Measurements from ENCODE around the gene TAGAP. TPM values are rescaled to one million over a fixed set of nuclear protein-coding genes. Genes with fewer than 3 reads are reported as not detected.

TAGAP gene
- total and polyA plus RNA-seq, 10 of the 15 experiments (the other 5 are each of a cell fraction or from before 2014, with no cell fraction given) = 5.3 to 27.4 (median 18.9) TPM

- 97% methylated on average over 17 of the region's 17 CpGs for WGBS (ENCODE audit: insufficient coverage, insufficient replicate concordance, low lambda C conversion rate, missing lambda C conversion rate)
- H3K9me3 ChIP-seq (replicated peaks; ENCODE audit: control insufficient read depth, insufficient read depth, low read length) = no peaks in the 10 kb centered on the region
- no peak overlapping the region for H3K9ac ChIP-seq (ENCODE audit: control insufficient read depth, insufficient read depth, low read length)
- H3K36me3 ChIP-seq (ENCODE audit: control insufficient read depth in 2 of 2, insufficient read depth in 2 of 2, low read length in 1 of 2) = peaks cover 5 to 17% of the 10 kb centered on the region in 2 experiments; a peak in 3 of 4 replicates
- no peak overlapping the region for H3K4me2 ChIP-seq (ENCODE audit: control insufficient read depth, insufficient read depth)
- in situ Hi-C loops (cut with MboI) = no loop called here
- H4K20me1 ChIP-seq (ENCODE audit: control insufficient read depth, insufficient read depth) = no peaks in the 10 kb centered on the region
- DNase-seq (ENCODE audit: low read depth, low spot score) = no peak
- ChIA-PET CTCF (interaction anchor here (1.0 to 16.7 kb wide), 5 partner anchors 14 to 89 kb away, joined by 3 to 481 read pairs (median 4); no protein-coding TSS in a partner anchor), POLR2A (interaction anchor here (0.5 to 1.3 kb wide), 2 partner anchors 25 to 57 kb away, joined by 3 to 7 read pairs; no protein-coding TSS in a partner anchor), SMC1A (ENCODE audit: uncharacterized antibody, unreplicated experiment) (interaction anchor here (1.2 to 14.9 kb wide), 3 partner anchors 13 to 69 kb away, joined by 4 to 194 read pairs (median 6); no protein-coding TSS in a partner anchor), RAD21 (ENCODE audit: unreplicated experiment) (interaction anchor here (1.4 kb wide), 1 partner anchor 27 kb away, joined by 3 read pairs; no protein-coding TSS in a partner anchor)
- no TSS peak for BruUV-seq (replicated peaks)
- no peaks in the 10 kb centered on the region for H3K79me2 ChIP-seq (ENCODE audit: control insufficient read depth, insufficient read depth, low read length)
- H2AFZ ChIP-seq (ENCODE audit: control insufficient read depth, low read depth, low read length) = no peak overlapping the region
- intact Hi-C loops (cut with micrococcal nuclease; ENCODE audit: unreplicated experiment) = no loop called here
- H3K4me3 ChIP-seq = no peak overlapping the region
- no peak for ATAC-seq
- H3K27ac ChIP-seq (ENCODE audit: control insufficient read depth, insufficient read depth) = no peak overlapping the region
- H3K4me1 ChIP-seq (ENCODE audit: control insufficient read depth, insufficient read depth, low read length) = peaks cover 25% of the 10 kb centered on the region
- no peak for FAIRE-seq
- no peaks in the 10 kb centered on the region for H3K27me3 ChIP-seq (replicated peaks in 1 of 2; ENCODE audit: control insufficient read depth in 2 of 2, insufficient read depth in 2 of 2, low read length in 1 of 2)
- TF ChIP-seq SRF (IDR thresholded peaks at IDR 0.05; ENCODE audit: low read depth in 2 of 2, low read length in 2 of 2) = no peak
- no peak for TF ChIP-seq HCFC1 (IDR thresholded peaks at IDR 0.05; ENCODE audit: low read length)
- TF ChIP-seq CEBPB (IDR thresholded peaks at IDR 0.05; ENCODE audit: borderline replicate concordance in 1 of 2, low read depth in 2 of 2, low read length in 2 of 2) = no peak
- TF ChIP-seq ZBTB40 (IDR thresholded peaks at IDR 0.05; ENCODE audit: borderline replicate concordance) = no peak
- no peak for TF ChIP-seq FOXM1 (IDR thresholded peaks at IDR 0.05; ENCODE audit: low read depth, low read length)
- TF ChIP-seq PAX5 (IDR thresholded peaks at IDR 0.05; ENCODE audit: borderline replicate concordance, low read depth, low read length) = no peak
- no peak for TF ChIP-seq EGR1 (IDR thresholded peaks at IDR 0.05; ENCODE audit: borderline replicate concordance in 1 of 2, low read depth in 2 of 2, low read length in 2 of 2)
- TF ChIP-seq KLF5 (IDR thresholded peaks at IDR 0.05; ENCODE audit: partially characterized antibody) = no peak
- TF ChIP-seq, protein P1, sequence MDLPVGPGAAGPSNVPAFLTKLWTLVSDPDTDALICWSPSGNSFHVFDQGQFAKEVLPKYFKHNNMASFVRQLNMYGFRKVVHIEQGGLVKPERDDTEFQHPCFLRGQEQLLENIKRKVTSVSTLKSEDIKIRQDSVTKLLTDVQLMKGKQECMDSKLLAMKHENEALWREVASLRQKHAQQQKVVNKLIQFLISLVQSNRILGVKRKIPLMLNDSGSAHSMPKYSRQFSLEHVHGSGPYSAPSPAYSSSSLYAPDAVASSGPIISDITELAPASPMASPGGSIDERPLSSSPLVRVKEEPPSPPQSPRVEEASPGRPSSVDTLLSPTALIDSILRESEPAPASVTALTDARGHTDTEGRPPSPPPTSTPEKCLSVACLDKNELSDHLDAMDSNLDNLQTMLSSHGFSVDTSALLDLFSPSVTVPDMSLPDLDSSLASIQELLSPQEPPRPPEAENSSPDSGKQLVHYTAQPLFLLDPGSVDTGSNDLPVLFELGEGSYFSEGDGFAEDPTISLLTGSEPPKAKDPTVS (IDR thresholded peaks at IDR 0.05; ENCODE audit: low read depth, low read length) = no peak
- no peak for TF ChIP-seq IKZF2 (IDR thresholded peaks at IDR 0.05)
- no peak for TF ChIP-seq YY1 (IDR thresholded peaks at IDR 0.05; ENCODE audit: low read depth, low read length)
- no peak for TF ChIP-seq NRF1 (conservative IDR thresholded peaks at IDR 0.05; ENCODE audit: low read depth, low read length)
- no peak for TF ChIP-seq SMC3 (IDR thresholded peaks at IDR 0.05; ENCODE audit: borderline replicate concordance, low read length)
- TF ChIP-seq ZNF687 (IDR thresholded peaks at IDR 0.05) = no peak
- no peak for TF ChIP-seq SIX5 (IDR thresholded peaks at IDR 0.05; ENCODE audit: low read depth, low read length, severe bottlenecking)
Observed at GRCh38 chr6:159035891-159036290, 8.9 kb downstream of the TAGAP start.
